ENCODE data around the gene GALNT18. TPM values are rescaled to one million over a fixed set of nuclear protein-coding genes. Genes with fewer than 3 reads are reported as not detected.

The GALNT18 gene
- total and polyA plus RNA-seq, 2 of the 4 experiments (the other 2 are of a cell fraction) = 9.5 to 11.3 TPM

- Histone ChIP-seq H2AFZ (replicated peaks; ENCODE audit: low read length, poor library complexity) (no peak overlapping the region), H4K8ac (ENCODE audit: low read depth in 2 of 2, low read length in 2 of 2) (peak overlapping the region; percentile 87 to 96), H3K9ac (ENCODE audit: low read depth, low read length) (peak overlapping the region; percentile 43; the same call in 1 of the 2 replicates), H3K18ac (ENCODE audit: low read depth, low read length) (peak overlapping the region; percentile 72), H3K4me2 (ENCODE audit: low read depth, low read length) (no peak overlapping the region), H4K91ac (ENCODE audit: insufficient read depth, low read depth, low read length) (peak overlapping the region; percentile 98), H3K79me1 (ENCODE audit: low read depth in 1 of 2, low read length in 2 of 2) (no peaks in the 10 kb centered on the region), H3K27me3 (ENCODE audit: control insufficient read depth, insufficient read depth, low read length) (no peaks in the 10 kb centered on the region), H3K23ac (ENCODE audit: low read depth, low read length) (peak overlapping the region; percentile 92), H3K36me3 (ENCODE audit: control insufficient read depth, insufficient read depth, low read length) (no peaks in the 10 kb centered on the region), H2AK9ac (replicated peaks; ENCODE audit: low read depth, low read length, poor library complexity) (peak overlapping the region; percentile 55), H2BK20ac (ENCODE audit: low read depth, low read length) (peak overlapping the region; percentile 99), H2AK5ac (ENCODE audit: low read depth, low read length) (peak overlapping the region; percentile 92), H3K14ac (replicated peaks; ENCODE audit: low read depth, low read length) (peak overlapping the region; percentile 94), H3K56ac (ENCODE audit: extremely low read depth, insufficient read depth, low read length) (peak overlapping the region; percentile 94), H3K9me3 (ENCODE audit: control insufficient read depth, insufficient read depth, low read length) (no peaks in the 10 kb centered on the region), H2BK15ac (ENCODE audit: low read depth, low read length) (peak overlapping the region; percentile 78), H4K5ac (ENCODE audit: low read depth, low read length) (peak overlapping the region; percentile 83), H3K4me3 (ENCODE audit: insufficient read depth, low read depth, low read length) (no peak overlapping the region), H2BK120ac (ENCODE audit: low read depth, low read length) (peak overlapping the region; percentile 99), H3K9me1 (ENCODE audit: insufficient read depth, low read length) (peaks cover 17% of the 10 kb centered on the region), H3K4ac (ENCODE audit: low read depth, low read length) (peak overlapping the region; percentile 98), H2BK5ac (ENCODE audit: low read depth, low read length, poor library complexity, severe bottlenecking) (peak overlapping the region; percentile 85), H3K4me1 (ENCODE audit: control insufficient read depth, insufficient read depth, low read length) (peaks cover 11% of the 10 kb centered on the region), H3K27ac (ENCODE audit: insufficient read depth, low read length) (peak overlapping the region; percentile 84), H4K20me1 (ENCODE audit: insufficient read depth, low read length) (no peaks in the 10 kb centered on the region)
- dilution Hi-C loops (cut with HindIII; ENCODE audit: low sequenced_read_pairs, unreplicated experiment) = no loop called here
- ATAC-seq (ENCODE audit: low read depth) (peak; percentile 95), DNase-seq (peak; percentile 87)
- WGBS, 2 experiments (ENCODE audit: extremely low coverage in 2 of 2, insufficient read length in 1 of 2) = no CpG with 5 or more reads among the region's 5 CpGs
- BruUV-seq (replicated peaks) = no TSS peak
- in situ Hi-C loops (cut with MboI; ENCODE audit: low sequenced_read_pairs) = no loop called here
- TF ChIP-seq CEBPB (IDR thresholded peaks at IDR 0.05; ENCODE audit: low read depth, low read length) (no peak), FOS (IDR thresholded peaks at IDR 0.05; ENCODE audit: low read depth, low read length) (peak; percentile 65; the same call in 1 of the 2 replicates), ELK1 (IDR thresholded peaks at IDR 0.05; ENCODE audit: borderline replicate concordance, low read depth, low read length) (no peak), MAFK (IDR thresholded peaks at IDR 0.05; ENCODE audit: low read depth, low read length) (peak; percentile 51), SMC3 (IDR thresholded peaks at IDR 0.05; ENCODE audit: low read depth, low read length) (no peak), RAD21 (IDR thresholded peaks at IDR 0.05; ENCODE audit: low read length) (no peak), RCOR1 (IDR thresholded peaks at IDR 0.05; ENCODE audit: insufficient replicate concordance, low read length) (peak; percentile 30), MXI1 (IDR thresholded peaks at IDR 0.05; ENCODE audit: borderline replicate concordance, low read depth, low read length) (no peak), POLR2A (IDR thresholded peaks at IDR 0.05; ENCODE audit: low read depth, low read length) (no peak), CHD1 (IDR thresholded peaks at IDR 0.05; ENCODE audit: low read depth, low read length) (no peak), BHLHE40 (IDR thresholded peaks at IDR 0.05; ENCODE audit: low read depth, low read length) (peak; percentile 43; the same call in 1 of the 2 replicates), NFE2L2 (IDR thresholded peaks at IDR 0.05; ENCODE audit: low read depth, low read length) (no peak)
- CTCF ChIA-PET = interaction anchor here (0.9 kb wide), 1 partner anchor 9 kb away, joined by 3 read pairs; no protein-coding TSS in a partner anchor
- POLR2A ChIA-PET (ENCODE audit: unreplicated experiment) = no interaction called here
- intact Hi-C loops (cut with micrococcal nuclease) = no loop called here
These were observed 171.0 kb downstream of the GALNT18 start for GRCh38 chr11:11450744-11451362.

All from IMR-90 (cell line).